Nephron (organoid): Measurements from ENCODE around the gene CNOT4.

Experiments used
- H3K27ac Mint-ChIP-seq, 3 experiments: 2 replicates each; pipeline ENCODE4 v1.8.0; 2020; ENCODE audit warnings: mixed read lengths in 3 of 3, mild to moderate bottlenecking in 2 of 3, moderate library complexity in 1 of 3
- H3K27me3 Mint-ChIP-seq: 2 replicates; pipeline ENCODE4 v1.8.0; 2021; ENCODE audit warnings: low read depth, mild to moderate bottlenecking, moderate library complexity, mixed read lengths
- H3K36me3 Mint-ChIP-seq: 2 replicates; pipeline ENCODE4 v1.8.0; 2020; ENCODE audit warnings: low read depth, mixed read lengths
- H3K4me1 Mint-ChIP-seq: 2 replicates; pipeline ENCODE4 v1.8.0; 2020; ENCODE audit warnings: mixed read lengths
- H3K4me3 Mint-ChIP-seq, 3 experiments: 2 replicates each; pipeline ENCODE4 v1.8.0; 2020; ENCODE audit warnings: mild to moderate bottlenecking in 3 of 3, mixed read lengths in 3 of 3, moderate library complexity in 2 of 3
- H3K9me3 Mint-ChIP-seq: 2 replicates; pipeline ENCODE4 v1.8.0; 2020; ENCODE audit warnings: mixed read lengths
- TF ChIP-seq, protein P1 (sequence below), 3 experiments: fragments of 200-600 bp; sonication (generic); IDR thresholded peaks; one replicate each; pipeline ENCODE4 v1.5.0; 2021; ENCODE audit warnings: antibody characterized with exemption in 3 of 3; ENCODE audit not compliant: unreplicated experiment in 3 of 3

Gene CNOT4

GRCh38 chr7:135389971-135390370 lies 119.9 kb downstream of the CNOT4 start:
- H3K36me3 Mint-ChIP-seq: peaks cover 32% of the 10 kb centered on the region
- TF ChIP-seq, protein P1, sequence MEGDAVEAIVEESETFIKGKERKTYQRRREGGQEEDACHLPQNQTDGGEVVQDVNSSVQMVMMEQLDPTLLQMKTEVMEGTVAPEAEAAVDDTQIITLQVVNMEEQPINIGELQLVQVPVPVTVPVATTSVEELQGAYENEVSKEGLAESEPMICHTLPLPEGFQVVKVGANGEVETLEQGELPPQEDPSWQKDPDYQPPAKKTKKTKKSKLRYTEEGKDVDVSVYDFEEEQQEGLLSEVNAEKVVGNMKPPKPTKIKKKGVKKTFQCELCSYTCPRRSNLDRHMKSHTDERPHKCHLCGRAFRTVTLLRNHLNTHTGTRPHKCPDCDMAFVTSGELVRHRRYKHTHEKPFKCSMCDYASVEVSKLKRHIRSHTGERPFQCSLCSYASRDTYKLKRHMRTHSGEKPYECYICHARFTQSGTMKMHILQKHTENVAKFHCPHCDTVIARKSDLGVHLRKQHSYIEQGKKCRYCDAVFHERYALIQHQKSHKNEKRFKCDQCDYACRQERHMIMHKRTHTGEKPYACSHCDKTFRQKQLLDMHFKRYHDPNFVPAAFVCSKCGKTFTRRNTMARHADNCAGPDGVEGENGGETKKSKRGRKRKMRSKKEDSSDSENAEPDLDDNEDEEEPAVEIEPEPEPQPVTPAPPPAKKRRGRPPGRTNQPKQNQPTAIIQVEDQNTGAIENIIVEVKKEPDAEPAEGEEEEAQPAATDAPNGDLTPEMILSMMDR (IDR thresholded peaks at IDR 0.05; ENCODE audit: unreplicated experiment in 3 of 3): no peak
- peaks cover 10% of the 10 kb centered on the region for H3K4me1 Mint-ChIP-seq
- H3K27ac Mint-ChIP-seq: no peak overlapping the region
- no peak overlapping the region for H3K4me3 Mint-ChIP-seq
- H3K27me3 Mint-ChIP-seq: no peaks in the 10 kb centered on the region
- H3K9me3 Mint-ChIP-seq: no peaks in the 10 kb centered on the region

GRCh38 chr7:135388616-135389015 lies 121.3 kb downstream of the CNOT4 start:
- no peaks in the 10 kb centered on the region for H3K9me3 Mint-ChIP-seq
- peaks cover 10% of the 10 kb centered on the region for H3K4me1 Mint-ChIP-seq

GRCh38 chr7:135386776-135387175 lies 123.1 kb downstream of the CNOT4 start:
- H3K4me3 Mint-ChIP-seq: no peak overlapping the region

More at GRCh38 chr7:135388616-135389015, 121.3 kb downstream of the CNOT4 start:
- H3K4me3 Mint-ChIP-seq: no peak overlapping the region
- TF ChIP-seq, protein P1 (IDR thresholded peaks at IDR 0.05; ENCODE audit: unreplicated experiment in 3 of 3): no peak
- H3K27me3 Mint-ChIP-seq: no peaks in the 10 kb centered on the region
- H3K27ac Mint-ChIP-seq: no peak overlapping the region
- peaks cover 21% of the 10 kb centered on the region for H3K36me3 Mint-ChIP-seq

GRCh38 chr7:135386181-135386580 lies 123.7 kb downstream of the CNOT4 start:
- Mint-ChIP-seq H3K36me3 (peaks cover 10% of the 10 kb centered on the region), H3K27me3 (no peaks in the 10 kb centered on the region), H3K4me3 (no peak overlapping the region), H3K9me3 (no peaks in the 10 kb centered on the region), H3K27ac (no peak overlapping the region), H3K4me1 (peaks cover 6% of the 10 kb centered on the region)
- TF ChIP-seq, protein P1 (IDR thresholded peaks at IDR 0.05; ENCODE audit: unreplicated experiment in 3 of 3): no peak

More at GRCh38 chr7:135386776-135387175, 123.1 kb downstream of the CNOT4 start:
- H3K9me3 Mint-ChIP-seq: no peaks in the 10 kb centered on the region
- H3K36me3 Mint-ChIP-seq: peaks cover 10% of the 10 kb centered on the region
- H3K27me3 Mint-ChIP-seq: no peaks in the 10 kb centered on the region
- H3K27ac Mint-ChIP-seq: no peak overlapping the region
- H3K4me1 Mint-ChIP-seq: peaks cover 10% of the 10 kb centered on the region
- TF ChIP-seq, protein P1 (IDR thresholded peaks at IDR 0.05; ENCODE audit: unreplicated experiment in 3 of 3): no peak

DNA sequence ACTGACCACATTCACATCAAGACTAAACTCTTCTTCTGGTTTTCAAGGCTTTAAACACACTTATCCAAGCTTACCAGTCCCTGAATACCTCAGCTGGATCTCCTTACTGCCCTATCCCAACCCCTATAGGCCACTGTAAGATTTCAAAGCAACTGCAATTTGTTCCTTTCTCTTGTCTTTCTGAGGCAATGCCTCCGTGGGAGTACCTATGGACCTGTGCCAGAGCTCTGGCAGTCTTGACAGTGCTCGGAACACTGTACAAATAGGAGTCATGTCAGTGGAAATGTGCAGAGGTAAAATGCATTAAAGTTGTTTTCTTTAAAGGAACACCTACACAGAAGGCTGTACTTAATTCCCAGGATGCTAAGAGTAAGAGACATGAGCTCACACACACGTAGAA lies 124.7 kb downstream of the CNOT4 start:
- Mint-ChIP-seq H3K27me3 (no peaks in the 10 kb centered on the region), H3K4me1 (peaks cover 6% of the 10 kb centered on the region), H3K36me3 (peaks cover 7% of the 10 kb centered on the region), H3K9me3 (no peaks in the 10 kb centered on the region), H3K4me3 (no peak overlapping the region), H3K27ac (no peak overlapping the region)
- TF ChIP-seq, protein P1 (IDR thresholded peaks at IDR 0.05; ENCODE audit: unreplicated experiment in 3 of 3): no peak

GRCh38 chr7:135383525-135384175 lies 126.3 kb downstream of the CNOT4 start:
- Mint-ChIP-seq H3K4me1 (peaks cover 6% of the 10 kb centered on the region), H3K27me3 (no peaks in the 10 kb centered on the region), H3K27ac (no peak overlapping the region), H3K9me3 (no peaks in the 10 kb centered on the region), H3K4me3 (no peak overlapping the region), H3K36me3 (peaks cover 4% of the 10 kb centered on the region)
- TF ChIP-seq, protein P1 (IDR thresholded peaks at IDR 0.05; ENCODE audit: unreplicated experiment in 3 of 3): no peak
